Loucy (cell line): Measurements from ENCODE around the gene P2RX3.

Experiments used
- EZH2phosphoT487 ChIP-seq: fragments of 200-600 bp; IDR thresholded peaks from 2 replicates; pipeline ENCODE4 v1.6.1; 2018; ENCODE audit warnings: antibody characterized with exemption, mild to moderate bottlenecking, moderate library complexity, borderline replicate concordance
- TF ChIP-seq, protein P1 (sequence below): fragments of 200-600 bp; sonication (generic); conservative IDR thresholded peaks from 2 replicates; pipeline ENCODE4 v1.5.1; 2014; ENCODE audit warnings: mild to moderate bottlenecking, antibody characterized with exemption, low read length

DNA sequence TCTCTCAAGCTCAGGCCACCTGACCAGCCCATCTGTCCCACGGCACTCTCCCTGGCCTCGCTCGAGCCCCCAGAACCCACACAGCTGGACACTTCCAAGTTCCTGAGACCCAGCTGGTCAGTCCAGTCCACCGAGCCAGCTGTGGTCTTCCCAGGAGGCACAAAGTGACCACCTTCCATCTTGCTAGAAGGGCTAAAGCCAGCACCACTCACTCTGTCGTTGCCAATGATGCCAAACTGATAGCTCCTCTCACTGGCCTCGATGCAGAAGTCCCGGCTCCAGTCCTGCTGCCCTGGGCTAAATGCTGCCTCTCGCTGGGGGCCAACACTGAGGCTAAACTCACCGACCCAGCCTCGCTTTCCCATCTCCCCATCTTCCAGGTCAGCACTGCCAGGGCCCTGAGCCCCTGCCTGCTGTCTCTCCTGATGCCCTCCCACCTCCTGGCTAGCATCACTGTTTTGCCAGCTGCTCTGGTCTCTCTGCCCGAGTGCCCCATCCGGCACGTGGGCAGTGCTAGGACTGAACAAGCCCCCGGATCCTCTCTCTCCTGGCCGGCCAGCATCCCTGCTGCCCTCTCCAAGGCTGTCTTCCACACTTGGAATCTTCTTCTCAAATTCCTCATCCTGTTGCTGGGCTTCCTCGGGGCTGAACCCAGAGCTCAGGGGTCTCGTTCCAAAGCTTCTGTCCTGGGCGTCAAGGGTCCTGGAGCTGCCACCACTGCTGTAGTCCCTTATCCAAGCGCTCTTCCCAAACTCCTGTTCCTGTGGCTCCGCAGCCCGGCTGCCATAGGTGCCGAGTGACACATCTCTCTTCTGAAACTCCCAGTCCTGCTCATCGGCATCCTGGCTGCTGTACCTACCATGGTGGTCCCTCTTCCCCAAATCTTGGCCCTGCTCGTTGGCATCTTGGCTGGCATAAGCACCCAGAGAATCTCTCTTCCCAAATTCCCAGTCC, 28.8 kb upstream of the P2RX3 start:
- TF ChIP-seq, protein P1, sequence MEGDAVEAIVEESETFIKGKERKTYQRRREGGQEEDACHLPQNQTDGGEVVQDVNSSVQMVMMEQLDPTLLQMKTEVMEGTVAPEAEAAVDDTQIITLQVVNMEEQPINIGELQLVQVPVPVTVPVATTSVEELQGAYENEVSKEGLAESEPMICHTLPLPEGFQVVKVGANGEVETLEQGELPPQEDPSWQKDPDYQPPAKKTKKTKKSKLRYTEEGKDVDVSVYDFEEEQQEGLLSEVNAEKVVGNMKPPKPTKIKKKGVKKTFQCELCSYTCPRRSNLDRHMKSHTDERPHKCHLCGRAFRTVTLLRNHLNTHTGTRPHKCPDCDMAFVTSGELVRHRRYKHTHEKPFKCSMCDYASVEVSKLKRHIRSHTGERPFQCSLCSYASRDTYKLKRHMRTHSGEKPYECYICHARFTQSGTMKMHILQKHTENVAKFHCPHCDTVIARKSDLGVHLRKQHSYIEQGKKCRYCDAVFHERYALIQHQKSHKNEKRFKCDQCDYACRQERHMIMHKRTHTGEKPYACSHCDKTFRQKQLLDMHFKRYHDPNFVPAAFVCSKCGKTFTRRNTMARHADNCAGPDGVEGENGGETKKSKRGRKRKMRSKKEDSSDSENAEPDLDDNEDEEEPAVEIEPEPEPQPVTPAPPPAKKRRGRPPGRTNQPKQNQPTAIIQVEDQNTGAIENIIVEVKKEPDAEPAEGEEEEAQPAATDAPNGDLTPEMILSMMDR = no peak
- TF ChIP-seq EZH2phosphoT487 = no peak
